Ovary (tissue), 9 donors: ENCODE measurements around the gene SPG21. TPM values are rescaled to one million over a fixed set of nuclear protein-coding genes. Genes with fewer than 3 reads are reported as not detected.

ENCODE experiments used
- DNase-seq, 5 donors: peaks; one replicate each; pipeline ENCODE4 v3.0.0-alpha.2; 2019 to 2020
- H3K27ac ChIP-seq, 2 donors: fragments of 200-600 bp; one replicate each; pipeline versions ENCODE4 v1.5.1 to v1.8.0; 2019 to 2022
- H3K27me3 ChIP-seq: fragments of 200-600 bp; one replicate; pipeline ENCODE4 v1.8.0; 2022
- H3K36me3 ChIP-seq: fragments of 200-600 bp; sonication (generic); one replicate; pipeline ENCODE4 v1.5.1; 2019
- H3K4me1 ChIP-seq: one replicate; pipeline ENCODE4 v1.8.1; 2013; ENCODE audit warnings: mild to moderate bottlenecking, moderate library complexity; ENCODE audit not compliant: insufficient read depth
- H3K4me3 ChIP-seq: fragments of 200-600 bp; sonication (generic); one replicate; pipeline ENCODE4 v1.5.1; 2017
- H3K9me3 ChIP-seq, 2 donors: fragments of 200-600 bp in 1 of 2; sonication (generic) in 1 of 2; one replicate each; pipeline versions ENCODE4 v1.5.1 to v1.8.1; 2013 to 2019; ENCODE audit warnings: mild to moderate bottlenecking in 1 of 2, moderate library complexity in 1 of 2
- CTCF ChIP-seq, 3 donors: fragments of 450-650 bp in 2 of 3; fragments of 200-600 bp in 1 of 3; IDR thresholded peaks; one replicate each; pipeline versions ENCODE4 v1.5.1 to v1.8.0; 2016 to 2022; ENCODE audit warnings: antibody characterized with exemption in 3 of 3, mild to moderate bottlenecking in 1 of 3
- EP300 ChIP-seq: sonication (generic); formaldehyde crosslinking; IDR thresholded peaks from one replicate; pipeline ENCODE4 v1.6.1; 2017; ENCODE audit warnings: antibody characterized with exemption
- POLR2A ChIP-seq: fragments of 450-650 bp; IDR thresholded peaks from one replicate; pipeline ENCODE4 v1.6.1; 2017; ENCODE audit warnings: antibody characterized with exemption, mild to moderate bottlenecking, moderate library complexity
- WGBS, 3 donors: extraction: QIAGEN DNeasy Blood & Tissue Kit in 1 of 3; methylation state at CpG; one replicate each; pipeline versions ENCODE4 v1.1.5 to v1.1.7; 2013 to 2017; 5-methylcytosine and 5-hydroxymethylcytosine counted together
- intact Hi-C, 4 donors: fragments of 100-400 bp; cut with DNase I; formaldehyde crosslinking; loops; one replicate each; pipeline versions ENCODE4 v1.11.0 to v1.15.1; 2022 to 2023
- polyA plus RNA-seq, 2 donors: library from polyadenylated mRNA; stranded (reverse); fragments of 200-250 nt in 1 of 2; fragments of 350-450 nt in 1 of 2; fragmentation: Illumina TruSeq in 1 of 2; extraction: RNeasy Lipid Tissue Mini Kit (QIAGEN cat#74804) in 1 of 2; gene quantifications; one replicate each; pipeline ENCODE4 v1.2.3, GENCODE V29; 2013 to 2014
- total RNA-seq, 7 donors: library from RNA; depleted of rRNA in 2 of 7; stranded (reverse); fragments of >200 nt in 2 of 7; fragmentation: NEBNext Ultra II Directional in 3 of 7; extraction: Animal tissue kit (Norgen Biotek cat#: 25700) in 3 of 7; gene quantifications; one replicate each; pipeline versions ENCODE4 v1.1.0 to v1.2.4, GENCODE V29; 2016 to 2023
- donor health status: DM: no; HTN: no; CAD: no; lungs with moderate emphysema.
- donor health status: DM: no; HTN: no; CAD: no.
- donor health status: Bipolar disorder and iron deficiency.
- donor health status: DM: yes; HTN: yes; CAD: no.
- donor health status: DM: no; HTN: no; CAD: no.
- donor health status: DM: yes; HTN: yes; CAD: no.

SPG21 gene
- total and polyA plus RNA-seq, 9 donors = 59.7 to 123 (median 84.0) TPM

GRCh38 chr15:64990168-64990470 lies 405 bp upstream of the SPG21 start:
- Histone ChIP-seq H3K27ac (peak overlapping the region; percentile 39 to 85), H3K9me3 (no peaks in the 10 kb centered on the region), H3K4me1 (peaks cover 2% of the 10 kb centered on the region), H3K36me3 (no peaks in the 10 kb centered on the region), H3K27me3 (no peaks in the 10 kb centered on the region), H3K4me3 (peak overlapping the region; percentile 98)
- intact Hi-C loops = no loop called here
- TF ChIP-seq POLR2A (no peak), EP300 (no peak), CTCF (IDR thresholded peaks at IDR 0.05) (no peak)
- 3 to 4% (median 4%) methylated on average over 9 of the region's 9 CpGs for WGBS, 3 donors
- no peak for DNase-seq

- WGBS, 3 donors = 24 to 32% (median 24%) methylated on average over 3 of the region's 3 CpGs
- Histone ChIP-seq H3K4me1 (peaks cover 5% of the 10 kb centered on the region), H3K9me3 (no peaks in the 10 kb centered on the region), H3K4me3 (no peak overlapping the region), H3K36me3 (no peaks in the 10 kb centered on the region), H3K27me3 (no peaks in the 10 kb centered on the region), H3K27ac (no peak overlapping the region)
- DNase-seq = no peak
- intact Hi-C loops = no loop called here
- TF ChIP-seq EP300 = no peak
- no peak for TF ChIP-seq CTCF (IDR thresholded peaks at IDR 0.05)
- no peak for TF ChIP-seq POLR2A
Observed at GRCh38 chr15:64987136-64987535, 2.6 kb downstream of the SPG21 start.

GRCh38 chr15:64985366-64986033 lies 4.2 kb downstream of the SPG21 start:
- Histone ChIP-seq H3K4me1 (peaks cover 5% of the 10 kb centered on the region), H3K27ac (peak overlapping the region in 1 of 2 donors; percentile 36), H3K36me3 (no peaks in the 10 kb centered on the region), H3K4me3 (no peak overlapping the region), H3K9me3 (no peaks in the 10 kb centered on the region), H3K27me3 (no peaks in the 10 kb centered on the region)
- TF ChIP-seq POLR2A = no peak
- no peak for TF ChIP-seq EP300
- TF ChIP-seq CTCF (IDR thresholded peaks at IDR 0.05) = no peak
- 4 to 17% (median 9%) methylated on average over 9 of the region's 9 CpGs for WGBS, 3 donors
- intact Hi-C loops = no loop called here
- DNase-seq = no peak

GRCh38 chr15:64982472-64982871 lies 7.2 kb downstream of the SPG21 start:
- WGBS, 3 donors = 97 to 100% (median 98%) methylated on average over 1 of the region's 1 CpG
- no peak overlapping the region for H3K4me3 ChIP-seq
- DNase-seq = no peak
- no peaks in the 10 kb centered on the region for H3K9me3 ChIP-seq
- peaks cover 3% of the 10 kb centered on the region for H3K4me1 ChIP-seq
- no peaks in the 10 kb centered on the region for H3K36me3 ChIP-seq
- no peaks in the 10 kb centered on the region for H3K27me3 ChIP-seq
- H3K27ac ChIP-seq = no peak overlapping the region
- TF ChIP-seq POLR2A = no peak
- no peak for TF ChIP-seq EP300
- TF ChIP-seq CTCF (IDR thresholded peaks at IDR 0.05) = no peak
- intact Hi-C loops = no loop called here
